ENCODE measurements around the gene LAYN. TPM values are rescaled to one million over a fixed set of nuclear protein-coding genes. Genes with fewer than 3 reads are reported as not detected.

The LAYN gene
- total and polyA plus RNA-seq, 2 experiments from 2014 or later = 7.7 to 12.6 TPM

DNA sequence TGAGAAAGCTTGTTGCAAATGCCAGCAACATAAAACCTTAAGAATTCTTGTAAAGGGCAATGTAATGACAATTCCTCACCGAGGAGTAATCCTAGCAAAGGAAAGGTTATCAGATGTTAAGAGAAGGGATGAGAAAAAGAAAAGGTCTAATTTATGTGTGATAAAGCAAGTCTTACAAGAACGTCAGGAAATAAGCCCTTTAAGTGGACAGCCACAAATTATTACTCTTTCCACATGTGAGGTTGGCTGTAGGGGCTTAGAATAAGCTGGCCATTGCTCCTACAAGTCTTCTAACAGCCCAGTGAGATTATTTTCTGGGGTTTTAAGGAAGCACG lies 9.3 kb downstream of the LAYN start:
- H3K4me1 ChIP-seq (ENCODE audit: insufficient read depth) = peaks cover 7% of the 10 kb centered on the region
- H2AFZ ChIP-seq = no peak overlapping the region
- no peaks in the 10 kb centered on the region for H3K9me2 ChIP-seq (replicated peaks; ENCODE audit: insufficient read depth)
- H3K9me3 ChIP-seq (ENCODE audit: low read depth) = no peaks in the 10 kb centered on the region
- H4K20me1 ChIP-seq (ENCODE audit: insufficient read depth, poor library complexity, severe bottlenecking) = no peaks in the 10 kb centered on the region
- no peaks in the 10 kb centered on the region for H3K27me3 ChIP-seq
- no peak for TF ChIP-seq EZH2phosphoT487 (IDR thresholded peaks at IDR 0.05; ENCODE audit: low read depth, severe bottlenecking, unreplicated experiment)
- TF ChIP-seq, protein P1, sequence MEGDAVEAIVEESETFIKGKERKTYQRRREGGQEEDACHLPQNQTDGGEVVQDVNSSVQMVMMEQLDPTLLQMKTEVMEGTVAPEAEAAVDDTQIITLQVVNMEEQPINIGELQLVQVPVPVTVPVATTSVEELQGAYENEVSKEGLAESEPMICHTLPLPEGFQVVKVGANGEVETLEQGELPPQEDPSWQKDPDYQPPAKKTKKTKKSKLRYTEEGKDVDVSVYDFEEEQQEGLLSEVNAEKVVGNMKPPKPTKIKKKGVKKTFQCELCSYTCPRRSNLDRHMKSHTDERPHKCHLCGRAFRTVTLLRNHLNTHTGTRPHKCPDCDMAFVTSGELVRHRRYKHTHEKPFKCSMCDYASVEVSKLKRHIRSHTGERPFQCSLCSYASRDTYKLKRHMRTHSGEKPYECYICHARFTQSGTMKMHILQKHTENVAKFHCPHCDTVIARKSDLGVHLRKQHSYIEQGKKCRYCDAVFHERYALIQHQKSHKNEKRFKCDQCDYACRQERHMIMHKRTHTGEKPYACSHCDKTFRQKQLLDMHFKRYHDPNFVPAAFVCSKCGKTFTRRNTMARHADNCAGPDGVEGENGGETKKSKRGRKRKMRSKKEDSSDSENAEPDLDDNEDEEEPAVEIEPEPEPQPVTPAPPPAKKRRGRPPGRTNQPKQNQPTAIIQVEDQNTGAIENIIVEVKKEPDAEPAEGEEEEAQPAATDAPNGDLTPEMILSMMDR (IDR thresholded peaks at IDR 0.05; ENCODE audit: poor library complexity) = no peak
- TF ChIP-seq EZH2 (IDR thresholded peaks at IDR 0.05; ENCODE audit: borderline replicate concordance) = no peak
- no peaks in the 10 kb centered on the region for H3K79me2 ChIP-seq
- WGBS (ENCODE audit: low lambda C conversion rate, missing lambda C conversion rate) = 33% methylated on average over 3 of the region's 3 CpGs
- no peaks in the 10 kb centered on the region for H3K36me3 ChIP-seq (replicated peaks; ENCODE audit: insufficient read depth, low read depth)
- H3K4me3 ChIP-seq = no peak overlapping the region
- H3K4me2 ChIP-seq = no peak overlapping the region
- H3K27ac ChIP-seq = no peak overlapping the region
- no peak for DNase-seq (ENCODE audit: low spot score)

DNA sequence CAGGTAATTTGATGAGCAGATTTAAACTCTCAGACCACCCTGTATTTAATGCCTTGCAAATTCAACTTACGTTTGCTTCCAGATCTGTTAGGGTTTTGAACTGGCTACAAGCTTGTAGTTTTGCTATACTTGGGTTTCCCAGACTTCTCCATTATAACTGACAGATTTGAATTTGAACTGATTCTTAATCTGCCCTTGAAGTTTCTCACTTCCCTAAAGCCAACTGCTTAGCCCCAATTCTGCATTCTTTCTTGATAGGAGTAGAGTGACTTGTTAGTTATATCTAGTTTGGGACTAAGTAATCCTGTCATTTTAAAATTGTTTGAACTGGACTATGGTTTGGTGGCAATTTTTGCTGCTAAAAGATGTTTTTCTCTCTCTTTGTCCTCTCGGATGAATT lies 9.7 kb downstream of the LAYN start:
- no peak overlapping the region for H2AFZ ChIP-seq
- H3K4me3 ChIP-seq = no peak overlapping the region
- TF ChIP-seq, protein P1 (IDR thresholded peaks at IDR 0.05; ENCODE audit: poor library complexity) = no peak
- TF ChIP-seq EZH2phosphoT487 (IDR thresholded peaks at IDR 0.05; ENCODE audit: low read depth, severe bottlenecking, unreplicated experiment) (no peak), EZH2 (IDR thresholded peaks at IDR 0.05; ENCODE audit: borderline replicate concordance) (no peak)
- H3K9me2 ChIP-seq (replicated peaks; ENCODE audit: insufficient read depth) = no peaks in the 10 kb centered on the region
- no peaks in the 10 kb centered on the region for H3K9me3 ChIP-seq (ENCODE audit: low read depth)
- H3K36me3 ChIP-seq (replicated peaks; ENCODE audit: insufficient read depth, low read depth) = no peaks in the 10 kb centered on the region
- H3K4me1 ChIP-seq (ENCODE audit: insufficient read depth) = peaks cover 7% of the 10 kb centered on the region
- H3K27ac ChIP-seq = no peak overlapping the region
- H3K79me2 ChIP-seq = no peaks in the 10 kb centered on the region
- no peaks in the 10 kb centered on the region for H4K20me1 ChIP-seq (ENCODE audit: insufficient read depth, poor library complexity, severe bottlenecking)
- 71% methylated on average over 2 of the region's 2 CpGs for WGBS (ENCODE audit: low lambda C conversion rate, missing lambda C conversion rate)
- H3K4me2 ChIP-seq = no peak overlapping the region
- DNase-seq (ENCODE audit: low spot score) = no peak
- H3K27me3 ChIP-seq = no peaks in the 10 kb centered on the region

DNA sequence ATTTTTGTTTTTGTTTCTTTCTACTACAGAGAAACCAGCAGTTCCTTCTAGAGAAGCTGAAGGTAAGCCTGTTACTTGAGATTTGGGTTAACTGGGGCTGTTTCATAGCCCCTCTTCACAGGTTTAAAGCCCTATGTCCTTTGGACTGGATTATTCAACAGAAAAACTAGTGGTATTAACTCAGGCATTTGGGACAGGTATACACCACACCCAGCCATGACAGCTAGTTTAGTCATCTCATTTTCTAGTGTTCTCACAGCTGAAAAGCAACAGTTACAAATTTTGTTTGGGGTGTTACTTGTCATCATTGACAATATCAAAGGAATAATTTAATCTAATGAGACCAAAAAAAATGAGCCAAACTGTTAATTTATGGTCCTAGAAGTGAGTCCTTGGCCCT lies 14.0 kb downstream of the LAYN start:
- Histone ChIP-seq H3K36me3 (replicated peaks; ENCODE audit: insufficient read depth, low read depth) (no peaks in the 10 kb centered on the region), H2AFZ (no peak overlapping the region), H3K9me3 (ENCODE audit: low read depth) (no peaks in the 10 kb centered on the region), H3K4me1 (ENCODE audit: insufficient read depth) (peaks cover 3% of the 10 kb centered on the region), H3K27ac (no peak overlapping the region), H3K4me2 (no peak overlapping the region), H3K9me2 (replicated peaks; ENCODE audit: insufficient read depth) (no peaks in the 10 kb centered on the region), H3K79me2 (no peaks in the 10 kb centered on the region), H3K27me3 (no peaks in the 10 kb centered on the region), H3K4me3 (no peak overlapping the region), H4K20me1 (ENCODE audit: insufficient read depth, poor library complexity, severe bottlenecking) (no peaks in the 10 kb centered on the region)
- TF ChIP-seq EZH2 (IDR thresholded peaks at IDR 0.05; ENCODE audit: borderline replicate concordance) (no peak), EZH2phosphoT487 (IDR thresholded peaks at IDR 0.05; ENCODE audit: low read depth, severe bottlenecking, unreplicated experiment) (no peak)
- TF ChIP-seq, protein P1 (IDR thresholded peaks at IDR 0.05; ENCODE audit: poor library complexity) = no peak
- DNase-seq (ENCODE audit: low spot score) = no peak

DNA sequence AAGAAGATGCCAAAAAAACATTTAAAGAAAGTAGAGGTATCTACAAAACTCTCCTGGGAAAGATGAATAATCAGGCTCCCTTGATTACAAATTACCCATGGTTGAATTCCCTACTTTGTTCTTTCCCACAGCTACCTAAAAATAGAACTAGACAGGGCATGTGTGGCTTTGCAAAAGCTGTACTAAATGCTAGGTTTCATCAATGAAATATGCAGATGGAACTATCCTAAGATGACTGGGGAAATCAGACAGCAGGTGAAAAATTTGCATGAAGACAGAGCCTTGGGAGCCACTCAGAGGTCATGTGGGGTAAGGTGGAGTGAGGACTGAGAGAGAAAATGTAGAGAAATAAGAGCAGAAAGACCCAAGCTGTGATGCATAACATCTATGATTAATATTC lies 14.7 kb downstream of the LAYN start:
- no peaks in the 10 kb centered on the region for H3K79me2 ChIP-seq
- no peak for DNase-seq (ENCODE audit: low spot score)
- no peak overlapping the region for H3K4me2 ChIP-seq
- H3K4me1 ChIP-seq (ENCODE audit: insufficient read depth) = no peaks in the 10 kb centered on the region
- H3K4me3 ChIP-seq = no peak overlapping the region
- H3K36me3 ChIP-seq (replicated peaks; ENCODE audit: insufficient read depth, low read depth) = no peaks in the 10 kb centered on the region
- TF ChIP-seq EZH2 (IDR thresholded peaks at IDR 0.05; ENCODE audit: borderline replicate concordance) = no peak
- no peak for TF ChIP-seq EZH2phosphoT487 (IDR thresholded peaks at IDR 0.05; ENCODE audit: low read depth, severe bottlenecking, unreplicated experiment)
- TF ChIP-seq, protein P1 (IDR thresholded peaks at IDR 0.05; ENCODE audit: poor library complexity) = no peak
- H3K9me3 ChIP-seq (ENCODE audit: low read depth) = no peaks in the 10 kb centered on the region
- H3K27ac ChIP-seq = no peak overlapping the region
- no peaks in the 10 kb centered on the region for H3K27me3 ChIP-seq
- H2AFZ ChIP-seq = no peak overlapping the region
- H4K20me1 ChIP-seq (ENCODE audit: insufficient read depth, poor library complexity, severe bottlenecking) = no peaks in the 10 kb centered on the region
- no peaks in the 10 kb centered on the region for H3K9me2 ChIP-seq (replicated peaks; ENCODE audit: insufficient read depth)
